GM19023 (cell line): Measurements from ENCODE around the gene CHD1.

Experiments used
- ATAC-seq: cut with Tn5 transposase; IDR thresholded peaks from one replicate; pipeline ENCODE4 v1.9.1; 2021; ENCODE audit warnings: mild to moderate bottlenecking, moderate library complexity; ENCODE audit not compliant: unreplicated experiment

CHD1 gene

DNA sequence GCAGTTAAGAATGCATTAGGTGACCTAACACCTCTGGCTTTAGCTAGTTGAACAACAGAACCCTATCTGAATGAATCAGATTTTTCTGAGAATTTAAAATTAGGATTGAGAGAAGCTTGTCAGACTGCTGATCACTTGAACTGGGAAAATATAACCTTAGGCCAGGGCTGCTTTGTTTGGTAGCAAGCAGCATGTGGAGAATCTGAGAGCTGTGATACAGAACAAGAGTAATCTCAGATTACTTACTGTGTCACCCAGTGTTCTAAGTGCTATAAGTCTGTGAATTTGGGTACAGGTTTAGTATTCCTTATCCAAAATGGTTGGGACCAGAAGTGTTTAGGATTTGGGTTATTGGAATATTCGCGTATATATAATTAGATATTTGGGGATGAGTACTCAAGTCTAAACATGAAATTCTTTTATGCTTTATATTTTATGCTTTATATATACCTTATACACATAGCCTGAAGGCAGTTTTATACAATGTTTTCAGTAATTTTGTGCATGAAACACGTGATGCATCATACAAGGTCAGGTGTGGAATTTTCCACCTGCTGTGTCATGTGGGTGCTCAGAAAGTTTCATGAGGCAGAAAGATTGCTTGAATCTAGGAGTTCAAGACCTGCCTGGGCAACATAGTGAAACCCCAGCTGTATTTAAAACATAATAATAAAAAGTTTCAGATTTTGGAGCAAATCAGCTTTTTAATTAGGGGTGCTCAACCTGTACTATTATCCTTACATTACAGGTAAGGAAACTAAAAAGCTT, 8.3 kb upstream of the CHD1 start:
- no peak for ATAC-seq

DNA sequence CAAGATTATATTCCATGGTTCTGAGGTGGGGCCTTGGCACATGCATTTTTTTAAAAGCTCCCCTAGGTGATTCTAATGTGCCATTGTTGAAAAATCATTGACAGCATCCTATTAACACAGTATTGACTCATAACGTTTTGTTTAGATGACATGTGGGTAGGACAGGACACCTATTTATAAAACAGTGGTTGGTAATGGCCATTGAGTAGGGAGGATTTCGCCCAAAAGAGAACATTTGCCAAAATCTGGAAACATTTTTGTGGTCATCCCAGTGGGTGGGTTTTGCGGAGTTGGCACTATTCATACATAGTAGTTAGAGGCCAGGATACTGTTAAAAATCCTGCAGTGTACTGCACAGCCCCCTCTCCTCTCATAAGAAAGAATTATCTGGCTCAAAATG, 6.4 kb upstream of the CHD1 start:
- ATAC-seq, result no peak

DNA sequence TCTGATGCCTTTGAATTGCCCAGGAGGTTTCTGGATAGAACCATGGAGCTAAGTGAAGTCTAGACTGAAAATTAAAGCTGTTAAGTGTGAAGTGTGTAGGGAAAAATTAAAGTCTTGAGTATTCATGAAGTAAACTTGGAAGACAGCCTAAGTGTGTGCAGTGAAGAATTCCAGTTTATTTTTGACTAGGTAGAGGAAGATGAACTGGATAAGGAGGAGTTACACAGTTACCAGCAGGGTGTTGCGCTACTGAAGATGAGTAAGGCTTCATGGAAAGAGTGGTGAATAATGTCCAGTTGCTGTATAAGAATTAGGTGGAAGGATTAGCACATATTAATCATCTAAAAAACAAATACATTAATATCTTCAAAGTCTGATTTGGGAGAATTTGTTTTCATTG, 5.7 kb upstream of the CHD1 start:
- no peak for ATAC-seq

DNA sequence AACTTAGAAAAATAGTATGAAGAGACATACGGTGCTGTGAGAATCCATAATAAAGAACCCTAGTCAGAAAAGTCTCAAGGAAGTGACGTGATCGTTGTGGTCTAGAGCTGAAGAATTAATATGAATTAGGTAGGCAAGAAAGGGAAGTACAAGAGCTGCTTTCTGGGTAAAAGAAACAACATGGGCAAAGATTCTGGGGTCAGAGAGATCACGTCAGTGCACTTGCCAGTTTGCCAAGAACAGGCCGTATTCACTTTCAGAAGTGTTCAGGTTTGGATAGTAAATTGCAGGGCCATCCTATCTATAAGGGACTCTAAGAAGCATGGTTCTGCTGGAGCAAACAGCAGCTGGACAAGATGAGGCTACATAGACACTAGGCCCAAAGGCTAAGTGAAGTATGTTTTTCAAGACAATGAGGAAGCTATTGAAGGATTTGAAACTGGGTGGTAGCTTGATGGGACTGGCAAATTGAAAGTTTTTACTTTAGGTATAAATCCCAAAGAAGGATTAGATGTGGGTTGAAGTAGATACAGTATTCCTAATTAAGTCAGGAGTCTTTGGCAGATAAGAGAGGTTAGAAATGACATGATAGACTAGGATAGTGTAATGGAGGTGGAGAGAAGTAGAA, 4.8 kb upstream of the CHD1 start:
- no peak for ATAC-seq

DNA sequence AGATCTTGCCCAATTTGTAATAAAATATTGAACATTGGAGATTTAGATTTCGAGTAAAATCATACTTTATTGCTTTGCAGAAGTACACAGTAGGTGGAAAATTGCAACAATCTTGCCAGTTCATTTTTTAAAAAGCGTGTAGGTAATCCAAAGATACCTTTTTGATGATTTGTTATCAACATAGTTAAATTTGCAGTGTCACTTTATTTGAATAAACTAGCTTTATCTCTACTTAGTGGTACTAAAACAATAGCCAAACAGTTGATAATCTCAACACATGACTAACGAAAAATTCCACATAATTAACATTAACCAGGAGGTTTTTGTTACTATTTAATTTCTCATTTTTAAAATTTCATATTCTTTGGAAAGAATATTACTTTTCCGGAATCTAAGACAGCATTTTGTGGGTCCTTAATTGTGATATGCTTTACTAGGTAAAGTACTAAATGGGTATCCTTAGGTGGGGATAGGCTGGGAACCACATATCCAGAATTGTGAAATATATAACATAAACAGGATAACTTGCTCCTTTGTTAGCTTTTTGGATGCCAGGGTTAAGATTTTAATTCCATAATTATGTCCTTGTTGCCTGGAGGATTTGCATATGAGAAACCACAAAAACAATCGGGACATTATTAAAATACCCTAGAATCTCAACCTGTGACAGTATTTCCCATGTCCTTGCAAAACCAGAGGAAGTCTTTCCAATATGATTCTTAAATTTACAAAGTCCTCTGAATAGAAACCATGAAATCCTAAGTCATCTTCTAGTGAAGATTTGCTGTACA, 2.4 kb upstream of the CHD1 start:
- ATAC-seq, result no peak

DNA sequence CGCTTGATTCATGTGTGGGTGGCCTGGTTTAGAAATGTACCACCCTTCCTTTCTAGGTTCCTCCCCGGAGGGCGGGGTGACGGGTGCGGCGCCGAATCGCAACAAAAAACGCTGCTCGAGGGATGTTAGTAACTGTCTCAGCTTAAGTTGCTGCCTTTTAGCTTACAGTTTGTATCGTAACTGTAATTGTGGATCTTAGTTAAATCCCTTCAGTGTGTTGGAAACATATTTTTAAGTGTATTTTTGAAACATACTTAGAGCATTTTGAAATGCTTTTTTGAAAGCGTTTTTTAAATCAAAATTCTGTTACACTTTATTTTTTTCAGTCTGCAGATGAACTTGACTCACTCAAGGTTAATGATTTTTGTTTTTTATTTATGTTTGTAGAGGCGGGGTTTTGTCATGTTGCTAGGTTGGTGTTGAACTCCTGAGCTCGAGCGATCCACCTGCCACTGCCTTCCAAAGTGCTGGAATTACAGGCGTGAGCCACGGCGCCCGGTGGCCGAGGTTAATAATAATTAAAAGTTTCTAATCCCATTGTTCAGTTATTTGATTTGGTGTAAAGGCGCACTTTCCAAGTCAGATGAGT, 997 bp upstream of the CHD1 start:
- peak; percentile 58 for ATAC-seq

DNA sequence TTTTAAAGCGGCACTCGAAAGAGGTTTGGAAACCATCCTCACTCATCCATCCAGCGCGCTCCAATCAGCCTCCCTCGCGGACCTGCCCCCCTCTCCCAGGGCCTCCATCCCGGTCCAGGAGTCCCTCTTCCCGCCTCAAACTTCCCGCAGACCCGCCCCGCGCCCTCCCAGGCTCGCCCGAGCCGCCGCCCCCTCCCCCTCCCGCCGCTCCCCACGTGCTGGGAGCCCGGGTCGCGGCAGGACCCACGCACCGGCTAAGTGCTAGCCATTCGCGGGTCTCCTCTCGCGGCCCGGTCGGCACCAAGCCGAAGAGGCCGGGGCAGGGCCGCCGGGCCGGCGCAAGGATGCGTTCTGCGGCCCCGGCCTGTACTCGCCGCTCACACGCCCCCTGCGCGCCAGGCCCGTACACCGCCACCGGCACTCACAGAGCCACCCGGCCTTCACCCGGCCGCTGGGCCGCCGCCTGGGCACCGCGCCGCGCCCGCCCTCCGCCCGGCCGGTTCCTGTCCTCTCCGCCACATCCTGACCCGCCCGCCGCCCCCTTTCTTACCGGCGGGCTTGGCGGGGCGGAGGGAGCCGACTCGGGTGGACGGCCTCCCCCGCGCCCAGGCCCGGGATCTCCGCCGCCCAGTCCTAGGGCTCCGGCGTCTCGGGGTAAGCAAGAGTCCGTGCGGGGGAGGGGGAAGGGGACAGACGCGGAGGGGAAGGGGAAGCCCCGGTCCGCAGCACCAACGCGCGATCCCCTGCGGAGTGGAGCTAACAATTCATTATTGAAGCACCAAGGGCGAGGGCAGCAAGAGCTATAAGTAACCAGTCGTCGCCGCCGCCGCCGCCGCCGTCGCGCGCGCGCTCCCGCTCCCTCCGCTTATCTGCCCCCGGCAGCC, 576 bp downstream of the CHD1 start:
- ATAC-seq, result peak; percentile 32

DNA sequence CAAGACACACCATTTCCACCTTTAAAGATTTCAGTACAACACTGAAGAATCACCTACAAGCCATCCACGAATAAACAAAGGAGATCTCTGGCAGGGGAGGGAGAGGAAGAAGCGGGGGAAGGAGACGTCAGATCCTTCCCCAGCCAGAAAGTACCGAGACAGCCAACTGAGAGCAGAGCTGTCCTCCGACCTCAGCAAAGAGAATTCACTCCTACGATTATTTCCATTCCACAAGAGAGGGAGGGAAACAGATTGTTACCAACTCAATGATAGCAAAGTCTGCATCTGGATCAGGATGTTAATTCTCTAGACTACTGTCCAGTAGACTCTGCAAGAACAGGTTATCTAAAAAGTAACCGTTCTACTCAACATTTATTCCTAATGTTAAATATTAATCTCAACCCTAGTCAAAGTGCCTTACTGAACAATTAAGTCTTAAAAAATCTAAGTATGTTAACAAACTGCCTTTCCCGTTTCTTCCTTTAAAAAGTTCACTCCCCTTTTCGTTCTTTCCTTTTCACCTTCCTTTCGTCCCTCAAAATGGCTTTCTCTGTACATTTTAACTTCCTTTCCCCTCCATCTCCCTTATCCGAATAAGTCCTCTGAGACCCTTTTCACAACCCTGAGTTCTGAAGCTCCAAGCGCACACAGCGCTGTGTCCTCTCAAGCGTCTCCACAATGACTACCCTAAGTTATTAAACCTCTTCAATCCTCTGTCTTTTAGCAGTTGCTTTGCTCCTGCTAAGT, 1.4 kb downstream of the CHD1 start:
- no peak for ATAC-seq

DNA sequence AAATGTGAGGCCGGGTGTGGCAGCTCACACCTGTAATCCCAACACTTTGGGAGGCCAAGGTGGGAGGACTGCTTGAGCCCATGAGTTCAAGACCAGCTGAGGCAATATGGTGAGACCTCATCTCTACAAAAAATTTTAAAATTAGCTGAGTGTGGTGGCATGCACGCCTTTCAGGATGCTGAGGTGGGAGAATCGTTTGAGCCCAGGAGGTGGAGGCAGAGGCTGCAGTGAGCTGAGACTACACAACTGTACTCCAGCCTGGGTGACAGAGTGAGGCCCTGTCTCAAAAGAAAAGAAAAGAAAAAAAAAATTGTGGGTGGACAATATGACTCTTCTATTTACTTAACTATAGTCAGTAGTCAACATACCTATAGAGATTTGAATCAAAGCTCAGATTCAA, 4.8 kb downstream of the CHD1 start:
- ATAC-seq, result no peak

DNA sequence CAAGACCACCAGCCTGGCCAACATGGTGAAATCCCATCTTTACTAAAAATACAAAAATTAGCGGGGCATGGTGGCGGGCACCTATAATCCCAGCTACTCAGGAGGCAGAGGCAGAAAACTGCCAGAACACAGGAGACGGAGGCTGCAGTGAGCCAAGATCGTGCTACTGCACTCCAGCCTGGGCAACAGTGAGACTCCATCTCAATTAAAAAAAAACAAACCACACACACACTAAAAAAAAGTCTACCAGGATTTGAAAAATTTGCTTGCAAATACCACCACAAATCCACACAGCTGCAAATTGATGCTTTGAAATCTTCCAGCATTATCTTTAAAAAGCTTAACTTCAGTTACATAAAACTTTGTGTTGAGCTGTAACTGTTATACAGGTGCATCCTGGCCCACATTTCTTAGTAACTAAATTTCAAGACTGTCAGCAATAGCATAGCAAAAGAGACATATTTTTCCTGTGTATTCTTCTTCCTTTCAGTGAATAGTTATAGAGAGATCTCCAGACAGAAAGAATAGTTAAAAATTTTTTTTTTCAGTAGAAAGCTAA, 6.8 kb downstream of the CHD1 start:
- ATAC-seq, result no peak

DNA sequence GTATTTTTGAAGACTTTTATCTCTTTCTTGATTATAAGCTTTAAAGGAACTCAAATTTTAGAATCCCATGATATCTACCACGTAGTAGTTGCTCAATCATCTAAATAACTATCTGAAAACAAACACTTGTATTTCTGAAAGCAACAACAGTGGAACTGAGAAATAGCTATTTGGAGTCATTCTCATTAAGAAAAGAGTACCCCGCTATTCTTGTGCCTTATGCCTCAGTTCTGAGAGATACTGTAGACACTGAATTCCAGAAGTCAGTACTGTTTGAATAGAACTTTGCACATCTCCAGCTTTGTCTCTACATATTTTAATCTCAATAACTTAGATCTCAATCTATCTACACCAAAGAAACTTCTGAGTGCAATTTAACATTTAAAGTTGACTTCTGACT, 11.4 kb downstream of the CHD1 start:
- ATAC-seq, result no peak

DNA sequence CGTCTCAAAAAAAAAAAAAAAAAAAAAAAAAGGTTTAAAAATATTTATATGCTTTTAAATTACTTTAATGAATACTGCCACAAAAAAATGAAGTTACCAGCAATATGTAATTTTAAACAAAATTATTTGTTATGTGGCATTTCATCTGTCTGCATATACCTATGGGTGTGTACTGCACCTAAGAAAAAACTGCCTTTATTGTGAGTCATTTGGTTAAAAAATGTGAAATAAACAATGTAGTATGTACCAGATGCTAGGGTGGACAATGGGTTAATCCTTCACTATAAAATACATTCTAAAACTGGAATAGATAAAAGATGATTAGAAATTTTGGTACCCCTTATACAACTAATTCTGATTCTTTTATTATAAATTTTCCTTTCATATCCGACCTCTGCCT, 12.3 kb downstream of the CHD1 start:
- no peak for ATAC-seq

DNA sequence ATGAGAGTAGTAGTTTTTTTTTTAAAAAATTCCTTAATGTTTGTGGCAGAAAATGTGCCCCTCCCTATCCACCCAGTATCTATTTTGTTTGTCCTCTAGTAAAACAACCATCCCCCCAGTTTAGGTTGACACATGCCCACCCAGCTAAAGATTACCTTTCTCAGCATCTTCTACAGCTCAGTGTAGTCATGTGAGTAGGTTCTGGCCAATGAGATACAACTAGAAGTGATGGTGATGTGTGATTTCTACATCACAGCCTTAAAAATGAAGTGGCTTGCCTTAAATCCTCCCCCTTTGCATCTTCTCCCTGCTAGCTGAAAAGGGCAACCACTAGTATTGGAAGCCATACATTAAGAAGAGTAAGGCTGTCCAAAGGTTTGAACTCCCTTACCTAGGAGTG, 14.9 kb downstream of the CHD1 start:
- ATAC-seq, result no peak

DNA sequence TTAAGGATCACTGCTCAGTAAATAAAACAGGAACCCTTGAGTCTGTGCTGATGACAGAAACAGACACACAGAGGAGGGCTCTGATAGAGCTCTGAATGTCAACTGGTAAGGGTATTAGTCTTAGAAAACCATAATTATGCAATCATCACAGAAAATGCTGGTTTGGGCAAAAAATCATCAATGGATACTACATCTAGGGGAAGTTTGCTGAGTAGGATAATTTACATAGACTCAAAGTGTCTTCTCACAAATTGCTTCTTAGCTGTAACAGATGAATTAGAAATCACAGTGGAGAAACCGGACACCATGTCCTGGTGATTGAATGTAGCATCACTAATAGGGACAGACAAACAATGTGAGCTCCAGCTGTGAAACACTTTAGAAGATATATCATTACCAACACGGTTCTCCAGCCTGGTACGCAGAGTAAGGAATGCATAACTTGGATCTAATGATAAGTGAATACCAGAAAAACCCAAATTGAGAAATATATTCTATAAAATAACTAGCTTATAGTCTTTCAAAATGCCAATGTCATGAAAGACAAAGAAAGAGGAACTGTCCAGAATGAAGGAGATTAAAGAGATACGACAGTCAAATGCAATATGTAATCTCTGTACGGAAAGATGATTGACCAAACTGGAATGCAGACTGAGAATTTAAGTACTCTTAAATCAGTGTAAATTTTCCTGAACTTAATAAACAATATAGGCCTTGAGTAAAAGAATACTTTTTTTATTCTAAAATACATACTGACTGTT, 17.3 kb downstream of the CHD1 start:
- no peak for ATAC-seq

DNA sequence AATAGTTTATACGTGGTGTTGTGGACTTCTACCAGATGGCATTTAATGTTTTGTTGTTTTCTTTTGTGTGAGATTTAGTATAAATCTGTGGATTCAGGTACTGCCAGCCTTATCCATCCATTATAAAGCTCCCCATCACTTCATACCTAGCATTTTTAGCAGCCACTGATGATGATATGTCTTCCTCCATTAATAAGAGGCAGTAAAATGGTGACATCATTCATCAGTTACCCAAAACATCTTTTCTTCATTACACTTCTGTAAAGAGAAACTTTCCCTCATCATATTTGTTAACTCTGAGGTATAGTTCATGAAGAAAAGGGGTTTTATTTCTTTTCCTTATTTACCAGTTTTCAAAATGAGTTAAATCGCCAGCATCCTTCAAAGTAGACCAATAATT, 19.4 kb downstream of the CHD1 start:
- no peak for ATAC-seq

DNA sequence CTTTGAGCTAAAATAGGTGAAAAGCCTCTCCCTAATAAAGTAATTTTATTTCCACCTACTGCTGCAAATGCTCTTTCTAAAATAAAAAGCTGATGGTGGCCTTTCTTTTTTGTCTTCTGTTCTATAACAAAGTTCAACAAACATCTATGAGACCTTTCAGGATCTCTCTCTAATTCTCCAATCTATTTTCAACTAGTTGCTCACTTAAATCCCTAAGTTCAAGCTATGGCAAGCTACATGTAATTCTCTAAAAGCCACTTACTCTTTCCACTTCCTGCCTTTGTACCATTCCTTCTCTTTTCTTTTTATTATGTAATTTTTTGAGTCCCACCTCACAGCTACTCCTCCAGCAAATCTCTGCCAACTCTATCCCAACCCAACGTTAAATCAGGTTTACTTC, 20.9 kb downstream of the CHD1 start:
- ATAC-seq, result no peak

DNA sequence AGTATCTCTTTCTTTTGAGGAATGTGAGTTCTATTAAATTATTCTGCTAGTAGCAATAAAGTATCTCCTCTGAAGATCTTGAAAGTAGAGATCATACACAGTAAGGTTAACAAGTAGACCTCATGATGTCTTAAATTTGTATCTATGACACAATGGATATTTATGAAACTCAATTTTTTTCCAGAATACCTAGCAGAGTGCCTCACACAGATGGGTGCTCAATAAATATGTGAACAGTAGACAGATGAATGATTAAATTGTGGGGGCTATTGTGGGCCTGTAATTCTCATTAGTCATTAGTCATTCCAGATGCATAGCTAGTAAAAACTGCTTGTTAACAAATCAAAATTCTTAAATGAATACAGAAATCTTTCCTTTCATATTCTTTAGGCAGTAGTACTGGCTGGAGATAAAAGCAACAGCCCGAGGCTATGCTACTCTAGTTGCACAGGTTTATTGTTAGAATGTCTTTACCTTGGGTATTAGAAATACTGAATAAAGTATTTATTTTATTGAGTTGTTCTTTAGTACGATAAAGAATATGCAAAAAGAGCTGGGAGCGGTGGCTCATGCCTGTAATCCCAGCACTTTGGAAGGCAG, 22.0 kb downstream of the CHD1 start:
- no peak for ATAC-seq

DNA sequence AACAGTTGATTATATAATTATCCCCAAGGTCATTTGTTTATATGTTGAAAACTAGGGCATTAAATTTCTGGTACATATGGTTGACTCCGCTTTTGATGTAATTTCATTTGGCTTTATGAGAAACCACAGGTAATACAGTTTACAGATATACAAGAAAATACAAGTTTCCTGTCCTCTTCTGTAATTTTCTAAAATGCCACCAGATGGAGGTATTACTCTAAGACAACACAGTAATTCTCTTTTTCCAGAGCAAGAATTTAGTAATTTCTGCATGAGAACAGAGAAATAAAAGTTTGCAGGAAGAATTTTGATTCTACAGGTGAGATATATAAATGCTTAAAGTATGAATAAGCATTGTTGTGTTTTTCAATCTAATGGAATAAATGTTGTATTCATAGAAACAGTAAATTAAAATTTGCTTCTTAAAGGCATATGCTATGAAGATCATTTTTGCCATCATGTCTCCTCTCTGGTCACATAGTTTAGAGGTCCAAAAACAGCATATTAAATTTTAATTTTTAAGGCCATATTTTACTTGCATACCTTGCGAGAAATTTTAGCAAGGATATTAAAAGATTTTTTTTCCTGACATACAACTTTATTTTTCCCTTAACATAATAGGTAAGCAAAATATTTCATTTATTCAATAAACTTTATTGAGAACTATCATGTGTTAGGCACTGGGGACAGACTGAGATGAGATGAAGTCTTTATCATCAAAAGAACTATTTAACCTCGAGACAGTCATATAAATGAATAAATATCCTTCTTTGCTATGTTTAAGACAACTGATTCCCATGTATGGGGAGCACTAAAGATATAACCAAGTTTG, 22.7 kb downstream of the CHD1 start:
- peak; percentile 54 for ATAC-seq
